HEK293 (cell line): ENCODE measurements around the gene UNC93A.

Experiments used
- KLF1 ChIP-seq: fragments of 450-650 bp; formaldehyde crosslinking; IDR thresholded peaks from 2 replicates; pipeline ENCODE4 v1.5.1; 2016; ENCODE audit warnings: missing biosample characterization, missing genetic modification characterization
- OSR2 ChIP-seq: fragments of 450-650 bp; formaldehyde crosslinking; IDR thresholded peaks from 2 replicates; pipeline ENCODE4 v1.5.1; 2016; ENCODE audit warnings: missing biosample characterization, missing genetic modification characterization
- ZNF239 ChIP-seq: fragments of 450-650 bp; formaldehyde crosslinking; IDR thresholded peaks from 2 replicates; pipeline ENCODE4 v1.5.1; 2016; ENCODE audit warnings: missing biosample characterization, missing genetic modification characterization
- ZNF274 ChIP-seq, 2 experiments: fragments of 200-500 bp in 1 of 2; fragments of 450-650 bp in 1 of 2; sonication (Bioruptor generic) in 1 of 2; formaldehyde crosslinking in 1 of 2; IDR thresholded peaks; 2 replicates each; pipeline versions ENCODE4 v1.5.1 to v1.6.1; 2014 to 2016; ENCODE audit warnings: borderline replicate concordance in 1 of 2, inconsistent platforms in 1 of 2, low read length in 1 of 2, missing biosample characterization in 1 of 2, missing genetic modification characterization in 1 of 2
- ZNF426 ChIP-seq: fragments of 450-650 bp; formaldehyde crosslinking; IDR thresholded peaks from 2 replicates; pipeline ENCODE4 v1.5.1; 2017; ENCODE audit warnings: missing biosample characterization, missing genetic modification characterization, mild to moderate bottlenecking, inconsistent platforms, moderate library complexity
- TF ChIP-seq, protein P1 (sequence below): fragments of 450-650 bp; formaldehyde crosslinking; IDR thresholded peaks from 2 replicates; pipeline ENCODE4 v1.5.1; 2016; ENCODE audit warnings: missing biosample characterization, missing genetic modification characterization
- TF ChIP-seq, protein P2 (sequence below): fragments of 450-650 bp; formaldehyde crosslinking; optimal IDR thresholded peaks from 2 replicates; pipeline ENCODE3; 2016; ENCODE audit warnings: missing biosample characterization, mild to moderate bottlenecking, missing genetic modification characterization
- TF ChIP-seq, protein P3 (sequence below): fragments of 450-650 bp; formaldehyde crosslinking; IDR thresholded peaks from 2 replicates; pipeline ENCODE4 v1.5.1; 2016; ENCODE audit warnings: missing biosample characterization, missing genetic modification characterization
- TF ChIP-seq, protein P4 (sequence below): fragments of 450-650 bp; formaldehyde crosslinking; conservative IDR thresholded peaks from 2 replicates; pipeline ENCODE4 v1.5.1; 2016; ENCODE audit warnings: low read depth, missing biosample characterization, missing genetic modification characterization

DNA sequence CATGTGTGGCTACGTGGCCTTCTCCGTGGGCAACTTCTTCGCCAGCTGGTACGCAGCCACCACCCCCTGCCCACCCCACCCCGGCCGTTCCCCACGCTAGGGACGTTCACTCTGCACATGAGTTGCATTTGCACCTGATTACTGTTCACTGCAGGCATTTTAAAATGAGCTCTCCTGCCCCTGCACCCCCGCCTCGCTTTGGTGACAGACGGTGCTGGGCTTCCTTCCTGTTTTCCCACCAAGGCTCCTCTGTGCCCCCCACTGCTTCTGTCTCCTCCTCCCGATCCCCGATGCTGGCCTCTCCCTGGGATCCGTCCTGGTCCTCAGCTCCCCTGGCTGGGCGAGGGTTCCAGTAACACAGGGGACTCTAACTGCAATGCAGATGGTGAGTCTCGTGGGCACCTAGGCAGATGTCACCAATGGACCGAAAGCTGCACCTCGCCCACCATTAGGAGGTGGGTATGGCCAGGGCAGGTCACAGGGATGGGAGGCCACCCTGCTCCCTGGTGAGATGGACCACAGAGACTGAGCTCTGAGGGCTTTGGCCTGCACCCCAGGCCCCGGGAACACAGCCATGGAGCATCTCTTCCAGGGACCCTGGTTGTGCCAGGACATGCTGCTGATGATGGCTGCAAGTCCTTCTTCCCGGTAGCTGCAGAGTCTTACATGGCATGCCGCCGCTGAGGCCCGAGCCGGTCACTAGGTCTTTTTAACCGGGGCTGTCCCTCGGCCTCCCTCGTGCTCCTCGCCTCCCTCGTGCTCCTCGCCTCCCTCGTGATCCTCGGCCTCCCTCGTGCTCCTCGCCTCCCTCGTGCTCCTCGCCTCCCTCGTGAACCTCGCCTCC lies 3.8 kb downstream of the UNC93A start:
- TF ChIP-seq, protein P1, sequence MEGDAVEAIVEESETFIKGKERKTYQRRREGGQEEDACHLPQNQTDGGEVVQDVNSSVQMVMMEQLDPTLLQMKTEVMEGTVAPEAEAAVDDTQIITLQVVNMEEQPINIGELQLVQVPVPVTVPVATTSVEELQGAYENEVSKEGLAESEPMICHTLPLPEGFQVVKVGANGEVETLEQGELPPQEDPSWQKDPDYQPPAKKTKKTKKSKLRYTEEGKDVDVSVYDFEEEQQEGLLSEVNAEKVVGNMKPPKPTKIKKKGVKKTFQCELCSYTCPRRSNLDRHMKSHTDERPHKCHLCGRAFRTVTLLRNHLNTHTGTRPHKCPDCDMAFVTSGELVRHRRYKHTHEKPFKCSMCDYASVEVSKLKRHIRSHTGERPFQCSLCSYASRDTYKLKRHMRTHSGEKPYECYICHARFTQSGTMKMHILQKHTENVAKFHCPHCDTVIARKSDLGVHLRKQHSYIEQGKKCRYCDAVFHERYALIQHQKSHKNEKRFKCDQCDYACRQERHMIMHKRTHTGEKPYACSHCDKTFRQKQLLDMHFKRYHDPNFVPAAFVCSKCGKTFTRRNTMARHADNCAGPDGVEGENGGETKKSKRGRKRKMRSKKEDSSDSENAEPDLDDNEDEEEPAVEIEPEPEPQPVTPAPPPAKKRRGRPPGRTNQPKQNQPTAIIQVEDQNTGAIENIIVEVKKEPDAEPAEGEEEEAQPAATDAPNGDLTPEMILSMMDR (tag by site-specific recombination) = no peak
- TF ChIP-seq OSR2 (tag by site-specific recombination) = no peak
- TF ChIP-seq ZNF239 (tag by site-specific recombination) = no peak
- TF ChIP-seq ZNF426 (tag by site-specific recombination) = no peak
- TF ChIP-seq ZNF274 (IDR thresholded peaks at IDR 0.05; ENCODE audit: low read length) = no peak
- no peak for TF ChIP-seq ZNF274 (tag by site-specific recombination; IDR thresholded peaks at IDR 0.05; ENCODE audit: borderline replicate concordance)
- TF ChIP-seq, protein P2, sequence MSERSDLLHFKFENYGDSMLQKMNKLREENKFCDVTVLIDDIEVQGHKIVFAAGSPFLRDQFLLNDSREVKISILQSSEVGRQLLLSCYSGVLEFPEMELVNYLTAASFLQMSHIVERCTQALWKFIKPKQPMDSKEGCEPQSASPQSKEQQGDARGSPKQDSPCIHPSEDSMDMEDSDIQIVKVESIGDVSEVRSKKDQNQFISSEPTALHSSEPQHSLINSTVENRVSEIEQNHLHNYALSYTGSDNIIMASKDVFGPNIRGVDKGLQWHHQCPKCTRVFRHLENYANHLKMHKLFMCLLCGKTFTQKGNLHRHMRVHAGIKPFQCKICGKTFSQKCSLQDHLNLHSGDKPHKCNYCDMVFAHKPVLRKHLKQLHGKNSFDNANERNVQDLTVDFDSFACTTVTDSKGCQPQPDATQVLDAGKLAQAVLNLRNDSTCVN (tag by site-specific recombination) = no peak
- TF ChIP-seq, protein P3, sequence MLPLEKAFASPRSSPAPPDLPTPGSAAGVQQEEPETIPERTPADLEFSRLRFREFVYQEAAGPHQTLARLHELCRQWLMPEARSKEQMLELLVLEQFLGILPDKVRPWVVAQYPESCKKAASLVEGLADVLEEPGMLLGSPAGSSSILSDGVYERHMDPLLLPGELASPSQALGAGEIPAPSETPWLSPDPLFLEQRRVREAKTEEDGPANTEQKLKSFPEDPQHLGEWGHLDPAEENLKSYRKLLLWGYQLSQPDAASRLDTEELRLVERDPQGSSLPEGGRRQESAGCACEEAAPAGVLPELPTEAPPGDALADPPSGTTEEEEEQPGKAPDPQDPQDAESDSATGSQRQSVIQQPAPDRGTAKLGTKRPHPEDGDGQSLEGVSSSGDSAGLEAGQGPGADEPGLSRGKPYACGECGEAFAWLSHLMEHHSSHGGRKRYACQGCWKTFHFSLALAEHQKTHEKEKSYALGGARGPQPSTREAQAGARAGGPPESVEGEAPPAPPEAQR (tag by site-specific recombination) = no peak
- no peak for TF ChIP-seq KLF1 (tag by site-specific recombination)
- TF ChIP-seq, protein P4, sequence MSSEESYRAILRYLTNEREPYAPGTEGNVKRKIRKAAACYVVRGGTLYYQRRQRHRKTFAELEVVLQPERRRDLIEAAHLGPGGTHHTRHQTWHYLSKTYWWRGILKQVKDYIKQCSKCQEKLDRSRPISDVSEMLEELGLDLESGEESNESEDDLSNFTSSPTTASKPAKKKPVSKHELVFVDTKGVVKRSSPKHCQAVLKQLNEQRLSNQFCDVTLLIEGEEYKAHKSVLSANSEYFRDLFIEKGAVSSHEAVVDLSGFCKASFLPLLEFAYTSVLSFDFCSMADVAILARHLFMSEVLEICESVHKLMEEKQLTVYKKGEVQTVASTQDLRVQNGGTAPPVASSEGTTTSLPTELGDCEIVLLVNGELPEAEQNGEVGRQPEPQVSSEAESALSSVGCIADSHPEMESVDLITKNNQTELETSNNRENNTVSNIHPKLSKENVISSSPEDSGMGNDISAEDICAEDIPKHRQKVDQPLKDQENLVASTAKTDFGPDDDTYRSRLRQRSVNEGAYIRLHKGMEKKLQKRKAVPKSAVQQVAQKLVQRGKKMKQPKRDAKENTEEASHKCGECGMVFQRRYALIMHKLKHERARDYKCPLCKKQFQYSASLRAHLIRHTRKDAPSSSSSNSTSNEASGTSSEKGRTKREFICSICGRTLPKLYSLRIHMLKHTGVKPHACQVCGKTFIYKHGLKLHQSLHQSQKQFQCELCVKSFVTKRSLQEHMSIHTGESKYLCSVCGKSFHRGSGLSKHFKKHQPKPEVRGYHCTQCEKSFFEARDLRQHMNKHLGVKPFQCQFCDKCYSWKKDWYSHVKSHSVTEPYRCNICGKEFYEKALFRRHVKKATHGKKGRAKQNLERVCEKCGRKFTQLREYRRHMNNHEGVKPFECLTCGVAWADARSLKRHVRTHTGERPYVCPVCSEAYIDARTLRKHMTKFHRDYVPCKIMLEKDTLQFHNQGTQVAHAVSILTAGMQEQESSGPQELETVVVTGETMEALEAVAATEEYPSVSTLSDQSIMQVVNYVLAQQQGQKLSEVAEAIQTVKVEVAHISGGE (tag by site-specific recombination) = no peak
